ENCODE measurements around the gene ATIC. TPM values are rescaled to one million over a fixed set of nuclear protein-coding genes. Genes with fewer than 3 reads are reported as not detected.

Gene ATIC
- 192 and 196 TPM in 2 replicates for total RNA-seq

DNA sequence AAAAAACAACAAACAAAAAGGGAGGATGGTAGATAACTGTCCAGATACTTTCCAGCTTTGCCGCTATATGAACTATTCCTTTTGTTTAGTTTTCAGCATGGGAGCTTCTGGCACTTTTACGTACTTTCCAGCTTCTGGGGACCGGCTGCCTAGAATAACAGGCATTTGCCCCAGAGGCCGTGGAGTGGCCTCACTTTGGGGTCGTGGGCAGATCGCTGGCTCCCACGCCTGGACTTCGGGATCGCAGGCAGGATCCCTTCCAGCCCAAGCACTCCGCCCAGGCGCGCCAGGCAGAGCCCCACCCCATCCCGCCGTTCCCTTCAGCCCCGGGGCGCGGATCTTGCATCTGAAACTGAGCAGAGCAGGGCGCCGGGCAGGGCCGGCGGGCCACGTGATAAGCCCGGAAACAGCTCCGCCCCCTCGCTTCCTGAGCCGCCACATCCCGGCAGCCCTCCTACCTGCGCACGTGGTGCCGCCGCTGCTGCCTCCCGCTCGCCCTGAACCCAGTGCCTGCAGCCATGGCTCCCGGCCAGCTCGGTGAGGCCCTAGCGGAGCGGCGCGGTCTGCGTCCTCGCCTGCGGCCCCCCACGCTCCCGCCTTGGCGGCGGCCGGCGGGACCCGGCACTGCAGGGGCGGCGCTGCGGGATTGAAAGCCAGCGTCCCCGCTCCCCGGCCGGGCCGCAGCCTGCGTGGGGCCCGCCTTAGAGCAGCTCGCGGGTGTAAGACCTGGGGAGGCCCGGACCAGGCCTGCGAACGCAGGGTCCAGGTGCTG is at the start of gene ATIC:
Gene ATIC, plus strand, starts transcription at position 435 of the 772 bp plus-strand sequence. Its CDS starts 84 bp downstream, at position 519.
- intact Hi-C loops (cut with micrococcal nuclease), result loop anchor here (1.0 to 5.0 kb wide), 4 partner anchors 123 to 1101 kb away; partner anchors contain the start of genes BARD1 and SMARCAL1

DNA sequence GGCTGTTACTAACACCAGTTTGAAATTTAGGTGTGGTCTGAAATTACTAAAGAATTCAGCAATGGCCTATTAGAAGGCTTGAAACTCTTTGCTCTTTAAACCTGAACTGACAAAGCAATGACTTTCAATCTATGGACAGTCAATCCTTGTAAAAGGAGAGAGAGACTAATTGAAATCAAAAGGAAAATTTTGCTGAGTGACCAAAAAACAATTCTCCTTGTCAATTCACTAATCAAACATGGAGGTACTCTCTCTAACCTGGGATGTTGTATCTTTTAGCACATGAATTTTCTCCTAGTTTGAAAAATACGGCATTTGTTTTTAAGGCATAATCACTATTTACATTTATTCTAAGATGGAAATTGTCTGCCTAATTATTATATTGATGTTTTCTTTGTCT is 49.6 kb upstream of the ATIC start:
- intact Hi-C loops (cut with micrococcal nuclease), result loop anchor here (10.0 kb wide), 1 partner anchor 672 kb away; no protein-coding TSS in a partner anchor

DNA sequence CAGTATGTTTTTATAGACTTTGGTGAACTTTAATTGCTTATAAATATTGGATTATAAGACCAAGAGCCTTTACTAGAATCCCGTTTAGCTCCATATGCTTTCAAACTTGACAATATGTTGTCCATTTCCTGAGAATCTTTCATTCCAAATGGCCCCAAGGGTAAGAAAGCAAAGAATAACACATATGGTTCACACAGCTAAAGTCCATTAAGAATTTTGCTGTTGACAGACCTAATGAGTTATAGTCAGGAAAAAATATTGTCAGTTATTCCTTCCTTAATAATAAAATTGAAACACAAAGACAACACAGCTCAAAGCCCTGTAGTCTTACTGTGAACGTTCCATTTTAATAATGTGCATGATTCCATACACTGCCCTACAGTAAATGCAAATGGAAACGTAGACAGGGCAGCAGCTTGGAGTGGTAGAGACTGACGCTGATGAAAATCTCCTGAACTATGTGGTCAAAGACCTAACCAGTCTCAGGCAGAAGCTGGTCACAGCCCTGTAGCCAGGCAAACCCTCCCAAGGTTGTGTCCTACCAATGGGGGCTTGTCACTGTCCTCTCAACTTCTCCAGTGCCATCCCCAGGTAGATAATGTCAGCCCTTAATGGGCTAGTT is 49.0 kb upstream of the ATIC start:
- intact Hi-C loops (cut with micrococcal nuclease), result loop anchor here (10.0 kb wide), 1 partner anchor 672 kb away; no protein-coding TSS in a partner anchor

DNA sequence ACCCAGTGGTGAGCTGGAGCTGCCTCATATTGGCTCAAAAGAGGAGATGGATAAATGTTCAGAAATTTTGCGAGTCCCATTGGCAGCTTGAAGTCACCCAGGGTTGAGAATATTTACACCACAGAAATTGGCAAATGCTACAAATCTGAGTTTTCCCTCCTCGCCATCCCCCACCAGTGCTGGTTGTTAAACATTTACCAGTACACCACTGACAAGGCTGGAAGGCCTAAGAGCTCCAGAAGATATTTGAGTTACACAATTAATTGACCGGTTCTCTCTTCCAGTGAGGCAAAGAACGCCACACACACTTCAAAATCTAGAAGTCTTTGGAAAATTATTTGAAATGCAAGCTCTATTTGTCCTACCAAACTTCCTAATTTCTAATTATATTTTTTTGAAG is 47.5 kb upstream of the ATIC start:
- intact Hi-C loops (cut with micrococcal nuclease), result loop anchor here (10.0 kb wide), 1 partner anchor 670 kb away; no protein-coding TSS in a partner anchor

GRCh38 chr2:215269397-215270117 is 42.3 kb upstream of the ATIC start:
- intact Hi-C loops (cut with micrococcal nuclease), result loop anchor here (10.0 kb wide), 1 partner anchor 665 kb away; no protein-coding TSS in a partner anchor

DNA sequence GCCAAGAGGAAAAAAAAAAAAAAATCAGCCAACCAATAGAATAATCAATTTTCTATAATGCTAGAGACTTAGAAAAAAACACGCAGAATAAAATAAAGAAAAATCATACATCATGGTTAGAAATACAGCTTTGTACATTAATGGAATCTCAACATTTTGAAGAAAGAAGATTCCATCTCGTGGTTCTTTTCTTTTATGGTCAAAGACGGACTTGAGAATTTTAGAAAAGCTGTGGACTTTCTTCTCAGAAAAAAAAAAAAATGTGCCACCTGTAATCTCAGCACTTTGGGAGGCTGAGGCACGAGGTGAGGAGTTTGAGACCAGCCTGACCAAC is 41.8 kb upstream of the ATIC start:
- intact Hi-C loops (cut with micrococcal nuclease), result no loop called here

- intact Hi-C loops (cut with micrococcal nuclease), result no loop called here
Measured at GRCh38 chr2:215271446-215271845, 40.4 kb upstream of the ATIC start.

DNA sequence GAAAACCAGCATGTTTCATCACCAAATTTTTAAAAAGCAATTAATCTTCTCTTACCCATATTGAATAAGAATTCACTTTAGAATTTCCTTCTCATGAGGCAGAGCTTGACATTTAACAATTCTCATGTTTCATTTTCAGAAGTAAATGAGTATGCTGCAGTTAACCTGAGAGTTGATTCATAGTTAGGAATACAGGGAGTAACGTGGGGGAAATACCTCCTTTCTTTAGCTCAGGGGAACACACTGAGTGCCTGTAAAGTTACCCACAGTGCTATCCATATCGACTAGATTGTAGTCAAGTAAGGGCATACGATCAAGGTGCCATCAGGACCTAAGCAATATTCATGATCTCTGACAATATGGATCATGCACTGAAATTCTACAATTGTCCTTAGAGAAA is 38.9 kb upstream of the ATIC start:
- intact Hi-C loops (cut with micrococcal nuclease), result no loop called here

- intact Hi-C loops (cut with micrococcal nuclease), result no loop called here
Measured at GRCh38 chr2:215274829-215275228, 37.0 kb upstream of the ATIC start.

DNA sequence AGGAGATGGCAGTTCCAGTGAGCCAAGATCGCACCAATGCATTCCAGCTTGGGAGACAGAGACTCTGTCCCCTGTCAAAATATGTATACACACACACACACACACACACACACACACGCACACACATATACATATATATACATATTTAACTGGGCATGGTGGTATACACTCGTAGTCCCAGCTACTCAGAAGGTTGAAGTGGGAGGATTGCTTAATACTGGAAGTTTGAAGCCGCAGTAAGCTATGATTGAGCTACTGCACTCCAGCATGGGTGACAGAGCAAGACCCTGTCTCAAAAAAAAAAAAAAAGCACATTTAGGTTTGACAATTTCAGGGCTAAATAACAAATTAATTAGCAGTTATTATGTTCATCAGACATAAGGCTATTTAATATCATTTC is 36.0 kb upstream of the ATIC start:
- intact Hi-C loops (cut with micrococcal nuclease), result no loop called here

- intact Hi-C loops (cut with micrococcal nuclease), result no loop called here
Measured at GRCh38 chr2:215277944-215278343, 33.9 kb upstream of the ATIC start.

GRCh38 chr2:215280326-215280725 is 31.5 kb upstream of the ATIC start:
- intact Hi-C loops (cut with micrococcal nuclease), result no loop called here

DNA sequence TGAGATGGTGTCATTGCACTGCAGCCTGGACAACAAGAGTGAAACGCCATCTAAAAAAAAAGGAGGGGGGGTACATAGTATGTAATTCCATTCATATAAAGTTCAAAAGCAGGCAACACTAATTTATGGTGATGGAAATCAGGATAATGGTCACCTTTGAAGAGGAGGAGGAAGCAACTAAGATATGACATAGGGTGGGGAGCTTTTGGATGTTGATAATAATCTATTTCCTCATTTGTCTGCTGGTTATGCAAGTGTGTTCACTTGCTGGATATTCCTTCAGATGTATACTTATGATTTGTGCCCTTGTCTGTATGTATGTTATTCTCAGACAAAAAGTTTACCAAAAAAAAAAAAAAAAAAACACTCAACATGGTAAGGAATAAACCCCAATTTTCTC is 28.6 kb upstream of the ATIC start:
- intact Hi-C loops (cut with micrococcal nuclease), result no loop called here

GRCh38 chr2:215286309-215286708 is 25.6 kb upstream of the ATIC start:
- intact Hi-C loops (cut with micrococcal nuclease), result no loop called here

- intact Hi-C loops (cut with micrococcal nuclease), result no loop called here
Measured at GRCh38 chr2:215288112-215288815, 23.6 kb upstream of the ATIC start.

- intact Hi-C loops (cut with micrococcal nuclease), result no loop called here
Measured at GRCh38 chr2:215290980-215291599, 20.8 kb upstream of the ATIC start.

GRCh38 chr2:215293879-215294278 is 18.0 kb upstream of the ATIC start:
- intact Hi-C loops (cut with micrococcal nuclease), result no loop called here

DNA sequence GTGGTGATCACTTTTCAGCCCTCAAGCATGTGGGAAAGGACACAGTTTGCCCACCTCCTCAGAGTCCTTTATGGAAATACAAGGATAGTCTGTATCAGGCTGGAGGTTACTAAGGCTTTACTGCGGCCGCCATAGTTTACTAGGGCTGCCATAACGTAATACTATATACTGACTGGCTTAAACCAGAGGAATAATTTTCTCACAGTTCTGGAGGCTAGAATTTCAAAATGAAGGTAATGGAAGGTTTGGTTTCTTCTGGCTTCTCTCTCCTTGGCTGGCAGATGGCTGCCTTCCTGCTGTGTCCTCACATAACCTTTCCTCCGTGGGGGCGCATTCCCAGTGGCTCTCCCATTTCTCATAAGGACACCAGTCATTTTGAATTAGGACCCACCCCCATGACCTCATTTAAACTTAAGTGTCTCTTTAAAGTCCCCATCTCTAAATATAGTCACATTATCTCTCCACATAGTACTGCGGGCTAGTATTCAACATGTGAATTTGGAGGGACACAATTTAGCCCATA is 12.5 kb upstream of the ATIC start:
- intact Hi-C loops (cut with micrococcal nuclease), result no loop called here

- intact Hi-C loops (cut with micrococcal nuclease), result no loop called here
Measured at GRCh38 chr2:215301994-215302393, 9.9 kb upstream of the ATIC start.

DNA sequence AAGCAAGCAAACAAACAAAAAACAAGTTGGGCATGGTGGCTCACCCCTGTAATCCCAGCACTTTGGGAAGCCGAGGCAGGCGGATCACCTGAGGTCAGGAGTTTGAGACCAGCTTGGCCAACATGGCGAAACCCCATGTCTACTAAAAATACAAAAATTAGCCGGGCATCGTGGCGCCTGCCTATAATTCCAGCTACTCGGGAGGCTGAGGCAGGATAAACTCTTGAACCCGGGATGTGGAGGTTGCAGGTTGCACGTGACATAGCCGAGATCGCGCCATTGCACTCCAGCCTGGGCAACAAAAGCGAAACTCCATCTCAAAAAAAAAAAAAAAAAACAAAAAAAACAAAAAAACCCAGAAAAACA is 617 bp upstream of the ATIC start:
- intact Hi-C loops (cut with micrococcal nuclease), result loop anchor here (5.0 kb wide), 1 partner anchor 706 kb away; no protein-coding TSS in a partner anchor

- intact Hi-C loops (cut with micrococcal nuclease), result loop anchor here (2.0 to 5.0 kb wide), 3 partner anchors 122 to 1100 kb away; partner anchors contain the start of gene SMARCAL1
Measured at GRCh38 chr2:215313255-215313613, 1.4 kb downstream of the ATIC start.
